GM18868 (cell line): ENCODE results near the gene TEDDM1.

Source experiments
- ATAC-seq: cut with Tn5 transposase; IDR thresholded peaks from one replicate; pipeline ENCODE4 v1.9.1; 2021; ENCODE audit warnings: mild to moderate bottlenecking, moderate library complexity; ENCODE audit not compliant: unreplicated experiment

TEDDM1 gene

GRCh38 chr1:182408435-182409075, 8.1 kb upstream of the TEDDM1 start:
- ATAC-seq: no peak

- no peak for ATAC-seq
These were observed 7.3 kb upstream of the TEDDM1 start for GRCh38 chr1:182407724-182408123.

- ATAC-seq: no peak
These were observed 5.5 kb upstream of the TEDDM1 start for GRCh38 chr1:182406012-182406411.

- ATAC-seq: no peak
These were observed 5.1 kb upstream of the TEDDM1 start for GRCh38 chr1:182405578-182405977.

- ATAC-seq: no peak
These were observed 4.3 kb upstream of the TEDDM1 start for GRCh38 chr1:182404781-182405180.

- ATAC-seq: no peak
These were observed 2.6 kb downstream of the TEDDM1 start for GRCh38 chr1:182397653-182398393.

- no peak for ATAC-seq
These were observed 4.6 kb downstream of the TEDDM1 start for GRCh38 chr1:182395906-182396305.

- ATAC-seq: no peak
These were observed 6.3 kb downstream of the TEDDM1 start for GRCh38 chr1:182394055-182394775.

GRCh38 chr1:182392050-182393028, 8.1 kb downstream of the TEDDM1 start:
- ATAC-seq: peak; percentile 5

- ATAC-seq: peak; percentile 81
These were observed 9.0 kb downstream of the TEDDM1 start, which contains the start of gene GLUL for GRCh38 chr1:182391362-182392049. TSS of gene GLUL (minus strand) at chr1:182391790. CDS start at chr1:182388737, 3,053 bp downstream.

GRCh38 chr1:182391028-182391361, 9.5 kb downstream of the TEDDM1 start:
- ATAC-seq: no peak

- ATAC-seq: no peak
These were observed 10.8 kb downstream of the TEDDM1 start for GRCh38 chr1:182389619-182390047.

- no peak for ATAC-seq
These were observed 11.9 kb downstream of the TEDDM1 start for GRCh38 chr1:182388392-182389134.

- ATAC-seq: no peak
These were observed 12.9 kb downstream of the TEDDM1 start for GRCh38 chr1:182387566-182387965.

GRCh38 chr1:182386980-182387379, 13.5 kb downstream of the TEDDM1 start:
- ATAC-seq: no peak

- no peak for ATAC-seq
These were observed 14.3 kb downstream of the TEDDM1 start for GRCh38 chr1:182385885-182386853.

- ATAC-seq: no peak
These were observed 16.0 kb downstream of the TEDDM1 start for GRCh38 chr1:182384387-182384960.

GRCh38 chr1:182383934-182384333, 16.5 kb downstream of the TEDDM1 start:
- no peak for ATAC-seq
